ENCODE results near the gene ZNF273. TPM values are rescaled to one million over a fixed set of nuclear protein-coding genes. Genes with fewer than 3 reads are reported as not detected.

Gene ZNF273
- total RNA-seq, 3 donors from 2014 or later = 6.9 to 21.7 (median 18.0) TPM

DNA sequence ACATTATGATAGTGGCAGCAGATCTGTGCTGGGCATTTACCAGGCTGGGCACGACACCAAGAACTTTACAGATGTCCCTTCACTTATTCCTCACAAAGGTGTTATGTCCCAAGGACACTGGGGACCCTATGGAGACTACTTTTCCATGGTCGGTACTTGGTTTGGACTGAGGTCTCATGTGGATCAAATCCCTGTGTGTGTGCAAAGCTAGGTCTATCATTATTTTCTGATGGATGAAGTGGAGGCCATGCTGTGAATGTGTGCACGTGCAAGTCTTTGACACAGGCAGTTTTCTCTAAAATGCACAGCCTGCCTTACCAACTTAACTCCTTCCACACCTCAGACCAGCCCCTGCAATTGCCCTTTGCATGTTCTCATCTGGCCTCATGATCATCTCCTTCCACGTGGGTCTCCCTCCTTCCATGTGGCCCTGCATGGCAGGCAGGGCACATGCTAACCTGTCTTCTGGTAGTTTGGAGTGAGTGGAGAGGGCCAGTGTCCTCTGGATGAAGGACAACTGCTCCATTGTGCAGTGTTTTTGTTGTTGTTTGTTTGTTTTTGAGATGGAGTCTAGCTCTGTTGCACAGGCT lies 16.0 kb upstream of the ZNF273 start:
- Histone ChIP-seq H3K27me3 (no peaks in the 10 kb centered on the region), H3K36me3 (no peaks in the 10 kb centered on the region), H3K4me1 (no peaks in the 10 kb centered on the region), H3K27ac (no peak overlapping the region), H3K4me3 (no peak overlapping the region), H3K9me3 (no peaks in the 10 kb centered on the region)
- DNase-seq (ENCODE audit: low spot score in 2 of 2) = peak in 1 of 2 donors; percentile 11
- intact Hi-C loops (cut with DNase I; ENCODE audit: low total_unique reads) = no loop called here
- TF ChIP-seq POLR2A (IDR thresholded peaks at IDR 0.05) (no peak), POLR2AphosphoS5 (IDR thresholded peaks at IDR 0.05) (no peak)
- TF ChIP-seq, protein P1, sequence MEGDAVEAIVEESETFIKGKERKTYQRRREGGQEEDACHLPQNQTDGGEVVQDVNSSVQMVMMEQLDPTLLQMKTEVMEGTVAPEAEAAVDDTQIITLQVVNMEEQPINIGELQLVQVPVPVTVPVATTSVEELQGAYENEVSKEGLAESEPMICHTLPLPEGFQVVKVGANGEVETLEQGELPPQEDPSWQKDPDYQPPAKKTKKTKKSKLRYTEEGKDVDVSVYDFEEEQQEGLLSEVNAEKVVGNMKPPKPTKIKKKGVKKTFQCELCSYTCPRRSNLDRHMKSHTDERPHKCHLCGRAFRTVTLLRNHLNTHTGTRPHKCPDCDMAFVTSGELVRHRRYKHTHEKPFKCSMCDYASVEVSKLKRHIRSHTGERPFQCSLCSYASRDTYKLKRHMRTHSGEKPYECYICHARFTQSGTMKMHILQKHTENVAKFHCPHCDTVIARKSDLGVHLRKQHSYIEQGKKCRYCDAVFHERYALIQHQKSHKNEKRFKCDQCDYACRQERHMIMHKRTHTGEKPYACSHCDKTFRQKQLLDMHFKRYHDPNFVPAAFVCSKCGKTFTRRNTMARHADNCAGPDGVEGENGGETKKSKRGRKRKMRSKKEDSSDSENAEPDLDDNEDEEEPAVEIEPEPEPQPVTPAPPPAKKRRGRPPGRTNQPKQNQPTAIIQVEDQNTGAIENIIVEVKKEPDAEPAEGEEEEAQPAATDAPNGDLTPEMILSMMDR (IDR thresholded peaks at IDR 0.05) = no peak

DNA sequence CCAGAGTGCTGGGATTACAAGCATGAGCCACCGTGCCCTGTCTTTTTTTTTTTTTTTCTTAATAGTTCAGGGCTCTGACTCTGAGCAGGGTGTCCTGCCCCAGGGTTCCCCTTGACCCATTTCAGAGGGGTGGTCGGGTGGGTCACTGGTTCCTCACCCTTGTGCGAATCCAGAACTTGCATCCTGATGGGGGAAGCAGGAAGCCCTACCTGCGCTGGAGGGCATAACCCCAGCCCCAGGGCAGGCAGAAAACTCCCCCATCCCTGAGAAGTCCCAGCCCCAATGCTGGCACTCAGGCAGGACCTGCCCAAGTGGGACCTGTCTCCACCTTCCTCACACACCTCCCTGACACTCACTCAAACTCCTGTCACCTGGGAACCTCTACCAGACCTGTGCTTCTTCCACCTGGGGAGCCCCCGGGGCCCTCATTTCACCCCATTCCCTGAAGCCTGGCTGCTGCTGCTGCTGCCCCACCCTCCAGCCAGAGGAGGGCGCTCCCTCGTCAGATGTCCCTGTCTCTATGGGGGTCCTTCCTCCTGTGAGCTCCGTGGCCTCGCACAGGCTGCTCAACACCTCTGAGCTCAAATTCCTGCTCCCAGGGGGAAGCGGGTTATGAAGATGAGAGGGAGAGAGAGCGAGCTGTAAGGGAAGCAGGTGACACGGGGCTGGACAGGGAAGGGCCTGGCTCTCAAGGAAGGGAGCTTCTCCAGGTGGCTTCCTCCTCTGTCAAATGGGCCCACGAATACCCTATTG lies 15.1 kb upstream of the ZNF273 start:
- Histone ChIP-seq H3K4me3 (peak overlapping the region; percentile 44 to 72 (median 52)), H3K4me1 (no peaks in the 10 kb centered on the region), H3K36me3 (no peaks in the 10 kb centered on the region), H3K27ac (no peak overlapping the region), H3K27me3 (no peaks in the 10 kb centered on the region), H3K9me3 (no peaks in the 10 kb centered on the region)
- intact Hi-C loops (cut with DNase I; ENCODE audit: low total_unique reads) = no loop called here
- TF ChIP-seq POLR2AphosphoS5 (IDR thresholded peaks at IDR 0.05) = no peak
- TF ChIP-seq, protein P1 (IDR thresholded peaks at IDR 0.05) = peak in 1 of 3 donors; percentile 12
- no peak for TF ChIP-seq POLR2A (IDR thresholded peaks at IDR 0.05)
- peak in 1 of 2 donors; percentile 12 for DNase-seq (ENCODE audit: low spot score in 2 of 2)

DNA sequence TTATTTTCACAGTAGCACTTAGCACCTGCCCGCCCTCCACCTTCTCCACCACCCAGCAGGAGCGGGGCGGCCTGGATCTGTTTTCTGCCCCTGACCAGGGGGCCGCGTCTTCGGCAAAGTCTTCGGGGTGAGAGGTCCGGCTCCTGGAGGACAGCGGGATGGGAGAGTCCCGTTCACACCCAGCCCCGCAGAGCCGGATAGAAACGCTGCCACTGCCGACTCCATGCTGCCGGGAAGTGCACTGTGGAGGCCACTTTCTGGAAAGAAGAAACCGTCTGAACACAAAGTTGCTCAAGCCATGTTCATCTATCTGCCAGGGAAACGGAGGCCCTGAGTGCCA lies 14.5 kb upstream of the ZNF273 start:
- Histone ChIP-seq H3K36me3 (no peaks in the 10 kb centered on the region), H3K9me3 (no peaks in the 10 kb centered on the region), H3K27ac (no peak overlapping the region), H3K4me1 (no peaks in the 10 kb centered on the region), H3K4me3 (peak overlapping the region; percentile 44 to 72 (median 52)), H3K27me3 (no peaks in the 10 kb centered on the region)
- intact Hi-C loops (cut with DNase I; ENCODE audit: low total_unique reads) = no loop called here
- no peak for TF ChIP-seq POLR2A (IDR thresholded peaks at IDR 0.05)
- TF ChIP-seq POLR2AphosphoS5 (IDR thresholded peaks at IDR 0.05) = no peak
- TF ChIP-seq, protein P1 (IDR thresholded peaks at IDR 0.05) = no peak
- no peak for DNase-seq (ENCODE audit: low spot score in 2 of 2)

DNA sequence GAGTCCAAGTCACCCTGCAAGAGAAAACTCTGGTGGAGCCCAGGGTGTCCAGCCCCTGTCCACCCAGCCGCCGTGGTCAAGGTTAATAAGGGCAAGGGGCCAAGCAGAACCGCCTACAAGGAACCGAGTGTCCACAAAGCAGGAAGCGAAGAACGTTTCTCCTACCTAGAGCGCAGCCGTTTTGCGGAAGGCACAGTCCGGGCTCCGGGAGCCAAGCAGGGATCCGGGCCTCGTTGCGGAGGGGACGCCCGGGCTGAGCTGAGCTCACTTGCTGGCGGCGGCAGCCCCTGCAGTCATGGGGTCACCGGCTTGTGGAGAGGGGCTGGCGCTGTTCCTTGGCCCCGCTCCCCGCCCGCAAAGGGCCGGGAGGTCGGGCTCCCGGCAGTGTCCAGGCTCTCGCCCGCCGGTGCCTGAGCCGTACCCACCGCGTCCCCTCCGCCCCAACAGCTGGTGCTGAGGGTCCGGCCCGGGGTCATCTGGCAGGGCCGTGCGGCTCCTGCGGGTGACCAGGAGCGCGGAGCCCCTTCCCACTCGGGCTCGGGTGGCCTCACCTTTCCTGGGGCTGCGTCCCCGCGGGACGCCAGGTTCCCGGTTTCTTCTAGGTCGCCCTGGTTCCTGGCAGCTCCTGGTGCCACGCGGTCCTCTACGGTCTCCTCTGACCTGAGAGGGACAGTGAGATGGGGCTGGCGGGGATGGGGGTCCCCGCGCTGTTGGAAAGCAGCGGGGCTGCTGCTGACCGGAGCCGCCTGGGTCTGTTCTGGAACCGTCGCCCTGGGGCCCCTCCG lies 14.0 kb upstream of the ZNF273 start:
- Histone ChIP-seq H3K27me3 (no peaks in the 10 kb centered on the region), H3K27ac (no peak overlapping the region), H3K4me3 (peak overlapping the region; percentile 44 to 72 (median 52)), H3K9me3 (no peaks in the 10 kb centered on the region), H3K4me1 (no peaks in the 10 kb centered on the region), H3K36me3 (no peaks in the 10 kb centered on the region)
- intact Hi-C loops (cut with DNase I; ENCODE audit: low total_unique reads) = no loop called here
- DNase-seq (ENCODE audit: low spot score in 2 of 2) = peak in 1 of 2 donors; percentile 18
- TF ChIP-seq POLR2AphosphoS5 (IDR thresholded peaks at IDR 0.05) (no peak), POLR2A (IDR thresholded peaks at IDR 0.05) (no peak)
- TF ChIP-seq, protein P1 (IDR thresholded peaks at IDR 0.05) = no peak

Data from breast epithelium (tissue), 4 donors.